Neural cell (in vitro differentiated cells): Measurements from ENCODE around the gene ERH. TPM values are rescaled to one million over a fixed set of nuclear protein-coding genes. Genes with fewer than 3 reads are reported as not detected.

Experiments used
- H2AFZ ChIP-seq: fragments of 200-600, 300-800 bp; sonication (generic), shearing (Covaris generic); 2 replicates; pipeline ENCODE4 v1.6.0; 2014; ENCODE audit warnings: low read depth, mild to moderate bottlenecking, antibody characterized with exemption, low read length, moderate library complexity
- H3F3A ChIP-seq: fragments of 200-600 bp; shearing (Covaris generic); 2 replicates; pipeline ENCODE4 v1.6.1; 2016; ENCODE audit warnings: mild to moderate bottlenecking, moderate library complexity, mixed read lengths, antibody characterized with exemption, low read length; ENCODE audit not compliant: insufficient read depth, poor library complexity, severe bottlenecking
- H3K27ac ChIP-seq: fragments of 200-600, 300-800 bp; sonication (generic), shearing (Covaris generic); 2 replicates; pipeline ENCODE4 v1.5.1; 2014; ENCODE audit warnings: mild to moderate bottlenecking, low read length, moderate library complexity
- H3K27me3 ChIP-seq: fragments of 300-800, 200-600 bp; sonication (generic), shearing (Covaris generic); 2 replicates; pipeline ENCODE4 v1.6.0; 2014; ENCODE audit warnings: mild to moderate bottlenecking, low read depth, low read length, moderate library complexity; ENCODE audit not compliant: insufficient read depth
- H3K36me3 ChIP-seq: fragments of 300-800, 200-600 bp; sonication (generic), shearing (Covaris generic); 2 replicates; pipeline ENCODE4 v1.5.1; 2014; ENCODE audit warnings: mild to moderate bottlenecking, antibody characterized with exemption, low read length, moderate library complexity; ENCODE audit not compliant: insufficient read depth
- H3K4me2 ChIP-seq: fragments of 300-800, 200-600 bp; sonication (generic), shearing (Covaris generic); 2 replicates; pipeline ENCODE4 v1.6.0; 2014; ENCODE audit warnings: mild to moderate bottlenecking, low read length
- H3K4me3 ChIP-seq: fragments of 300-800, 200-600 bp; sonication (generic), shearing (Covaris generic); 2 replicates; pipeline ENCODE4 v1.5.1; 2014; ENCODE audit warnings: mild to moderate bottlenecking, low read length, moderate library complexity
- H3K79me2 ChIP-seq: fragments of 200-600 bp; shearing (Covaris generic); replicated peaks from 2 replicates; pipeline ENCODE4 v1.6.0; 2014; ENCODE audit warnings: mild to moderate bottlenecking, low read length, moderate library complexity; ENCODE audit not compliant: insufficient read depth
- H3K9ac ChIP-seq: fragments of 300-800, 200-600 bp; sonication (generic), shearing (Covaris generic); 2 replicates; pipeline ENCODE4 v1.6.1; 2016; ENCODE audit warnings: mild to moderate bottlenecking, low read length, mixed read lengths
- H3K9me2 ChIP-seq: fragments of 200-600 bp; shearing (Covaris generic); 2 replicates; pipeline ENCODE4 v1.6.1; 2016; ENCODE audit warnings: mild to moderate bottlenecking, low read length, mixed read lengths; ENCODE audit not compliant: insufficient read depth
- H3K9me3 ChIP-seq: fragments of 200-600, 300-800 bp; sonication (generic), shearing (Covaris generic); 2 replicates; pipeline ENCODE4 v1.6.1; 2016; ENCODE audit warnings: mild to moderate bottlenecking, mixed run types, low read length, moderate library complexity, mixed read lengths
- H4K20me1 ChIP-seq: fragments of 200-600 bp; shearing (Covaris generic); 2 replicates; pipeline ENCODE4 v1.6.1; 2016; ENCODE audit warnings: mild to moderate bottlenecking, mixed run types; ENCODE audit not compliant: insufficient read depth
- CTCF ChIP-seq: fragments of 450-650 bp; IDR thresholded peaks from 2 replicates; pipeline ENCODE4 v1.5.1; 2014; ENCODE audit warnings: antibody characterized with exemption, mild to moderate bottlenecking, moderate library complexity; ENCODE audit not compliant: poor library complexity, severe bottlenecking
- EP300 ChIP-seq: fragments of 450-650 bp; conservative IDR thresholded peaks from 2 replicates; pipeline ENCODE4 v1.6.1; 2014; ENCODE audit warnings: antibody characterized with exemption, mild to moderate bottlenecking, moderate library complexity; ENCODE audit not compliant: poor library complexity, severe bottlenecking
- EZH2 ChIP-seq: fragments of 200-600, 300-800 bp; shearing (Covaris generic), sonication (generic); IDR thresholded peaks from 2 replicates; pipeline ENCODE4 v1.6.1; 2014; ENCODE audit warnings: antibody characterized with exemption, low read length, borderline replicate concordance, mild to moderate bottlenecking; ENCODE audit not compliant: insufficient read depth, poor library complexity, severe bottlenecking
- MXI1 ChIP-seq: fragments of 450-650 bp; conservative IDR thresholded peaks from 2 replicates; pipeline ENCODE4 v1.6.1; 2014; ENCODE audit warnings: antibody characterized with exemption, mild to moderate bottlenecking; ENCODE audit not compliant: poor library complexity, severe bottlenecking
- POLR2AphosphoS5 ChIP-seq: IDR thresholded peaks from 2 replicates; pipeline ENCODE4 v1.6.1; 2012
- RAD21 ChIP-seq: fragments of 450-650 bp; conservative IDR thresholded peaks from 2 replicates; pipeline ENCODE4 v1.6.1; 2014; ENCODE audit warnings: antibody characterized with exemption, mild to moderate bottlenecking, moderate library complexity
- REST ChIP-seq: IDR thresholded peaks from 2 replicates; pipeline ENCODE4 v1.6.1; 2012; ENCODE audit warnings: borderline replicate concordance
- SMC3 ChIP-seq: fragments of 450-650 bp; conservative IDR thresholded peaks from 2 replicates; pipeline ENCODE4 v1.6.1; 2014; ENCODE audit warnings: antibody characterized with exemption, mild to moderate bottlenecking, moderate library complexity; ENCODE audit not compliant: poor library complexity
- TAF1 ChIP-seq: IDR thresholded peaks from 2 replicates; pipeline ENCODE4 v1.6.1; 2012; ENCODE audit warnings: low read depth
- polyA plus RNA-seq: library from polyadenylated mRNA; depleted of rRNA; stranded (reverse); fragments of >200 nt; gene quantifications from 2 replicates; pipeline ENCODE4 v1.2.3, GENCODE V29; 2014

ERH gene
- polyA plus RNA-seq, 1 donor from 2014 or later: 480 TPM

- Histone ChIP-seq H3K4me3 (no peak overlapping the region), H3K9ac (no peak overlapping the region), H4K20me1 (no peaks in the 10 kb centered on the region), H2AFZ (no peak overlapping the region), H3K9me3 (no peaks in the 10 kb centered on the region), H3K4me2 (no peak overlapping the region), H3K27ac (no peak overlapping the region), H3K9me2 (no peaks in the 10 kb centered on the region), H3K27me3 (no peaks in the 10 kb centered on the region), H3K79me2 (no peaks in the 10 kb centered on the region), H3K36me3 (no peaks in the 10 kb centered on the region), H3F3A (no peaks in the 10 kb centered on the region)
- no peak for TF ChIP-seq REST
- TF ChIP-seq SMC3: peak; percentile 85
- TF ChIP-seq CTCF: peak; percentile 76
- peak; percentile 23 for TF ChIP-seq POLR2AphosphoS5
- peak; percentile 82 for TF ChIP-seq RAD21
- no peak for TF ChIP-seq EZH2
Measured at GRCh38 chr14:69363055-69363454, 35.0 kb downstream of the ERH start.

DNA sequence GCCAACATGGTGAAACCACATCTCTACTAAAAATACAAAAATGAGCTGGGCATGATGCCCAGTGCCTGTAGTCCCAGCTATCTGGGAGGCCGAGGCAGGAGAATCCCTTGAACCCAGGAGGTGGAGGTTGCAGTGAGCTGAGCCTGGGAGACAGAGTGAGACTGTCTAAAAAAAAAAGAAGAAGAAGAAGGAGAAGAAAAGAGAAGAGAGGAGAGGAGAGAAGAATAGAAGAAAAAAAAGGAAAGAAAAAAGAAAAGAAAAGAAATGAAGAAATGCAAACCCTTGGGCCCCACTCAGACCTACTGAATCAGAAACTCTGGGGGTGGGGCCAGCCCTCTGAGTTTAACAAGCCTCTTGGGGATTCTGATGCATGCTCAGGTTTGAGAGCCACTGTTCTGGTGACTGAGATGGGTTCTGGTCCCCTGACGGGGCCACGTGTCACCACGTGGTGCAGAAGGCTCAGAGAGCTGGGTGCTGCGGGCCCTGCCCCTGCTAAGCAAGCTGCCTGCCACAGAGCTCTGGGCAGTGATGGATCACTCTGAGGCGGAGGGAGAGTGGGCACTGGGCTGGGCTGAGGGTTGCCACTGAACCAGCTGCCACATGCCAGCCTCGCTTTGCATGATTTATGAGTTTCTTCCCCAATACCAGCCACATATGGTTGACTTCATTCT, 37.5 kb downstream of the ERH start:
- Histone ChIP-seq H3K9ac (no peak overlapping the region), H3K4me2 (no peak overlapping the region), H3K27me3 (no peaks in the 10 kb centered on the region), H3K36me3 (no peaks in the 10 kb centered on the region), H3F3A (no peaks in the 10 kb centered on the region), H3K27ac (no peak overlapping the region), H3K9me2 (no peaks in the 10 kb centered on the region), H2AFZ (no peak overlapping the region), H3K79me2 (no peaks in the 10 kb centered on the region), H3K4me3 (no peak overlapping the region), H4K20me1 (no peaks in the 10 kb centered on the region), H3K9me3 (no peaks in the 10 kb centered on the region)
- TF ChIP-seq SMC3: no peak
- no peak for TF ChIP-seq POLR2AphosphoS5
- TF ChIP-seq EZH2: no peak
- no peak for TF ChIP-seq TAF1
- no peak for TF ChIP-seq EP300
- TF ChIP-seq CTCF: no peak
- no peak for TF ChIP-seq REST
- TF ChIP-seq RAD21: no peak
- TF ChIP-seq MXI1: no peak
